Caco-2 (cell line): ENCODE data around the gene GFRA1. TPM values are rescaled to one million over a fixed set of nuclear protein-coding genes. Genes with fewer than 3 reads are reported as not detected.

Experiments
- BruUV-seq: library from RNA; stranded (reverse); fragments of 400-500 nt; replicated peaks from 2 replicates; lab custom pipeline; 2021; lab: Mats Ljungman, UMichigan
- CTCF ChIA-PET: fragments of 300-600 bp; sonication (Branson Sonifier 250); formaldehyde crosslinking; loops from one replicate; lab custom pipeline; 2022; ENCODE audit warnings: antibody characterized with exemption; lab: Charles Lee
- POLR2A ChIA-PET: fragments of 300-600 bp; sonication (Branson Sonifier 250); formaldehyde crosslinking; loops from one replicate; lab custom pipeline; 2022; ENCODE audit warnings: antibody characterized with exemption; lab: Charles Lee
- DNase-seq, 2 experiments: peaks; one replicate each; pipeline versions ENCODE4 v3.0.0 to v3.0.0-alpha.2; 2020 to 2022
- H3K27me3 ChIP-seq: replicated peaks from 2 replicates; pipeline ENCODE4 v1.6.0; 2011; ENCODE audit warnings: low read length; ENCODE audit not compliant: control insufficient read depth, insufficient read depth
- H3K36me3 ChIP-seq: 2 replicates; pipeline ENCODE4 v1.5.1; 2011; ENCODE audit warnings: low read length; ENCODE audit not compliant: control insufficient read depth, insufficient read depth
- H3K4me1 ChIP-seq: fragments of 250-450 bp; sonication (Bioruptor Pico); 2 replicates; pipeline ENCODE4 v1.5.1; 2020; ENCODE audit warnings: mild to moderate bottlenecking
- H3K4me3 ChIP-seq: 2 replicates; pipeline ENCODE4 v1.5.1; 2011; ENCODE audit warnings: low read depth, mild to moderate bottlenecking, control low read depth, low read length
- H3K9me3 ChIP-seq: fragments of 250-450 bp; sonication (Bioruptor Pico); 2 replicates; pipeline ENCODE4 v1.5.1; 2020; ENCODE audit warnings: mild to moderate bottlenecking, moderate library complexity
- H3K27ac Mint-ChIP-seq: one replicate; pipeline ENCODE4 v1.8.0; 2022; ENCODE audit warnings: mixed read lengths; ENCODE audit not compliant: unreplicated experiment
- H3K27me3 Mint-ChIP-seq: one replicate; pipeline ENCODE4 v1.8.0; 2022; ENCODE audit warnings: mixed read lengths; ENCODE audit not compliant: insufficient read depth, unreplicated experiment
- H3K36me3 Mint-ChIP-seq: one replicate; pipeline ENCODE4 v1.8.0; 2022; ENCODE audit warnings: mild to moderate bottlenecking, mixed read lengths; ENCODE audit not compliant: insufficient read depth, unreplicated experiment
- H3K4me1 Mint-ChIP-seq: one replicate; pipeline ENCODE4 v1.8.0; 2022; ENCODE audit warnings: low read depth, mixed read lengths; ENCODE audit not compliant: unreplicated experiment
- H3K4me3 Mint-ChIP-seq: one replicate; pipeline ENCODE4 v1.8.0; 2022; ENCODE audit warnings: mild to moderate bottlenecking, moderate library complexity, mixed read lengths; ENCODE audit not compliant: unreplicated experiment
- H3K9me3 Mint-ChIP-seq: one replicate; pipeline ENCODE4 v1.8.0; 2022; ENCODE audit warnings: mixed read lengths; ENCODE audit not compliant: unreplicated experiment
- CTCF ChIP-seq, 2 experiments: fragments of 200-600 bp in 1 of 2; IDR thresholded peaks; 1 replicate in 1 of 2; 2 replicates in 1 of 2; pipeline versions ENCODE4 v1.5.1 to v1.8.0; 2011 to 2022; ENCODE audit warnings: antibody characterized with exemption in 1 of 2, control low read depth in 1 of 2, inconsistent platforms in 1 of 2, low read depth in 1 of 2, low read length in 1 of 2, mild to moderate bottlenecking in 1 of 2, moderate library complexity in 1 of 2; ENCODE audit not compliant: insufficient read depth in 1 of 2, severe bottlenecking in 1 of 2, unreplicated experiment in 1 of 2
- intact Hi-C: fragments of 100-400 bp; cut with micrococcal nuclease; formaldehyde crosslinking; loops from one replicate; pipeline ENCODE4 v1.10.0; 2022; ENCODE audit not compliant: unreplicated experiment
- total RNA-seq: library from RNA; stranded (reverse); gene quantifications from 2 replicates; pipeline ENCODE4 v1.2.3, GENCODE V29; 2022

Gene GFRA1
- total RNA-seq, 1 experiment from 2014 or later: not detected

GRCh38 chr10:116049974-116050304 is 223.1 kb downstream of the GFRA1 start:
- Mint-ChIP-seq H3K27ac (no peak overlapping the region), H3K9me3 (no peaks in the 10 kb centered on the region), H3K4me3 (no peak overlapping the region), H3K27me3 (no peaks in the 10 kb centered on the region), H3K36me3 (peaks cover 6% of the 10 kb centered on the region), H3K4me1 (peaks cover 7% of the 10 kb centered on the region)
- Histone ChIP-seq H3K4me3 (no peak overlapping the region), H3K9me3 (no peaks in the 10 kb centered on the region), H3K36me3 (no peaks in the 10 kb centered on the region), H3K4me1 (no peaks in the 10 kb centered on the region), H3K27me3 (no peaks in the 10 kb centered on the region)
- ChIA-PET CTCF (no interaction called here), POLR2A (no interaction called here)
- no TSS peak for BruUV-seq
- intact Hi-C loops: no loop called here
- no peak for TF ChIP-seq CTCF (IDR thresholded peaks at IDR 0.05; ENCODE audit: insufficient read depth in 1 of 2, low read depth in 1 of 2, low read length in 1 of 2, severe bottlenecking in 1 of 2, unreplicated experiment in 1 of 2)
- no peak for DNase-seq

- intact Hi-C loops: no loop called here
Observed at GRCh38 chr10:116049158-116049973, 223.6 kb downstream of the GFRA1 start.

More at GRCh38 chr10:116049158-116049973, 223.6 kb downstream of the GFRA1 start:
- no peak overlapping the region for H3K4me3 ChIP-seq
- Mint-ChIP-seq H3K4me3 (no peak overlapping the region), H3K27ac (no peak overlapping the region), H3K27me3 (no peaks in the 10 kb centered on the region), H3K9me3 (no peaks in the 10 kb centered on the region), H3K36me3 (peaks cover 6% of the 10 kb centered on the region), H3K4me1 (peaks cover 2% of the 10 kb centered on the region)
- DNase-seq: no peak
- no peak for TF ChIP-seq CTCF (IDR thresholded peaks at IDR 0.05; ENCODE audit: insufficient read depth in 1 of 2, low read depth in 1 of 2, low read length in 1 of 2, severe bottlenecking in 1 of 2, unreplicated experiment in 1 of 2)
- no TSS peak for BruUV-seq
- H3K9me3 ChIP-seq: no peaks in the 10 kb centered on the region
- H3K27me3 ChIP-seq: no peaks in the 10 kb centered on the region
- no peaks in the 10 kb centered on the region for H3K36me3 ChIP-seq
- ChIA-PET CTCF (no interaction called here), POLR2A (no interaction called here)
- H3K4me1 ChIP-seq: no peaks in the 10 kb centered on the region
